GM12878 (cell line): ENCODE measurements around the gene GRAMD2B. TPM values are rescaled to one million over a fixed set of nuclear protein-coding genes. Genes with fewer than 3 reads are reported as not detected.

Experiments used
- ATAC-seq: fragments of 200-7000 bp; cut with Tn5 transposase; 3 replicates; pipeline ENCODE4 v1.9.1; 2020; ENCODE audit warnings: mild to moderate bottlenecking, moderate library complexity
- BruUV-seq: library from RNA; stranded (reverse); fragments of 400-500 nt; replicated peaks from 2 replicates; lab custom pipeline; 2021; lab: Mats Ljungman, UMichigan
- CTCF ChIA-PET: fragments of 300-600 bp; sonication (Branson Sonifier 250); formaldehyde crosslinking; extraction: SDS; loops from one replicate; lab custom pipeline; 2021; ENCODE audit warnings: inconsistent platforms; lab: Yijun Ruan, JAX
- POLR2A ChIA-PET: fragments of 350-600 bp; formaldehyde crosslinking; extraction: SDS; loops from one replicate; lab custom pipeline; 2021; ENCODE audit warnings: inconsistent platforms; lab: Charles Lee
- RAD21 ChIA-PET: fragments of 300-600 bp; sonication (Branson Sonifier 250); formaldehyde crosslinking; loops from one replicate; lab custom pipeline; 2023; ENCODE audit warnings: antibody characterized with exemption; ENCODE audit not compliant: unreplicated experiment; lab: Charles Lee
- SMC1A ChIA-PET: fragments of 300-600 bp; sonication (Branson Sonifier 250); formaldehyde crosslinking; loops from one replicate; lab custom pipeline; 2023; ENCODE audit not compliant: unreplicated experiment, uncharacterized antibody; lab: Charles Lee
- DNase-seq: peaks from one replicate; pipeline ENCODE4 v3.0.0-alpha.2; 2011; ENCODE audit warnings: low read depth, low spot score
- FAIRE-seq: peaks from 3 replicates; lab custom pipeline; 2011; peaks lifted over from hg19 to GRCh38; lab: Jason Lieb, UNC
- H2AFZ ChIP-seq: 2 replicates; pipeline ENCODE4 v1.6.0; 2011; ENCODE audit warnings: low read depth, low read length, control low read depth; ENCODE audit not compliant: control insufficient read depth
- H3K27ac ChIP-seq: 2 replicates; pipeline ENCODE4 v1.5.1; 2011; ENCODE audit warnings: control low read depth; ENCODE audit not compliant: control insufficient read depth, insufficient read depth
- H3K27me3 ChIP-seq, 2 experiments: replicated peaks in 1 of 2; 2 replicates each; pipeline versions ENCODE4 v1.6.0 to v1.6.1; 2011; ENCODE audit warnings: low read length in 1 of 2; ENCODE audit not compliant: control insufficient read depth in 2 of 2, insufficient read depth in 2 of 2
- H3K36me3 ChIP-seq, 2 experiments: 2 replicates each; pipeline ENCODE4 v1.5.1; 2011; ENCODE audit warnings: low read length in 1 of 2; ENCODE audit not compliant: control insufficient read depth in 2 of 2, insufficient read depth in 2 of 2
- H3K4me1 ChIP-seq: 2 replicates; pipeline ENCODE4 v1.6.1; 2011; ENCODE audit warnings: mild to moderate bottlenecking, low read length, moderate library complexity, mixed read lengths; ENCODE audit not compliant: control insufficient read depth, insufficient read depth
- H3K4me2 ChIP-seq: 2 replicates; pipeline ENCODE4 v1.6.0; 2011; ENCODE audit warnings: control low read depth; ENCODE audit not compliant: control insufficient read depth, insufficient read depth
- H3K4me3 ChIP-seq: fragments of 200-600 bp; sonication (generic); 2 replicates; pipeline ENCODE4 v1.5.1; 2016
- H3K79me2 ChIP-seq: 2 replicates; pipeline ENCODE4 v1.6.0; 2011; ENCODE audit warnings: low read length; ENCODE audit not compliant: control insufficient read depth, insufficient read depth
- H3K9ac ChIP-seq: 2 replicates; pipeline ENCODE4 v1.8.0; 2011; ENCODE audit warnings: low read length, control low read depth, mixed read lengths; ENCODE audit not compliant: control insufficient read depth, insufficient read depth
- H3K9me3 ChIP-seq: replicated peaks from 3 replicates; pipeline ENCODE4 v1.5.1; 2011; ENCODE audit warnings: mild to moderate bottlenecking, low read length; ENCODE audit not compliant: control insufficient read depth, insufficient read depth
- H4K20me1 ChIP-seq: 2 replicates; pipeline ENCODE4 v1.6.0; 2011; ENCODE audit not compliant: control insufficient read depth, insufficient read depth
- BHLHE40 ChIP-seq, 2 experiments: fragments of 450-650 bp in 1 of 2; IDR thresholded peaks; 2 replicates each; pipeline ENCODE4 v1.6.1; 2011 to 2017; ENCODE audit warnings: low read depth in 2 of 2, borderline replicate concordance in 1 of 2, improper control_type of control experiment in 1 of 2, low read length in 1 of 2, mild to moderate bottlenecking in 1 of 2
- BRCA1 ChIP-seq: IDR thresholded peaks from 2 replicates; pipeline ENCODE4 v1.6.1; 2011; ENCODE audit warnings: low read depth, low read length, improper control_type of control experiment
- CBX5 ChIP-seq: sonication (generic); IDR thresholded peaks from 2 replicates; pipeline ENCODE4 v1.6.1; 2016; ENCODE audit warnings: low read depth, moderate library complexity, mild to moderate bottlenecking, inconsistent platforms
- FOS ChIP-seq: IDR thresholded peaks from 3 replicates; pipeline ENCODE4 v1.6.1; 2011; ENCODE audit warnings: borderline replicate concordance; ENCODE audit not compliant: insufficient read length; ENCODE audit errors: extremely low read depth
- HDAC2 ChIP-seq: fragments of 200-600 bp; sonication (generic); IDR thresholded peaks from 2 replicates; pipeline ENCODE4 v1.6.1; 2017
- JUND ChIP-seq: IDR thresholded peaks from 2 replicates; pipeline ENCODE4 v1.6.1; 2012; ENCODE audit warnings: low read depth, mild to moderate bottlenecking, low read length, improper control_type of control experiment, moderate library complexity
- KAT2A ChIP-seq: conservative IDR thresholded peaks from 2 replicates; pipeline ENCODE4 v1.6.1; 2011; ENCODE audit warnings: low read depth, low read length; ENCODE audit not compliant: control insufficient read depth
- NFYB ChIP-seq: IDR thresholded peaks from 2 replicates; pipeline ENCODE4 v1.6.1; 2011; ENCODE audit warnings: low read depth, mild to moderate bottlenecking, low read length, improper control_type of control experiment, moderate library complexity; ENCODE audit not compliant: insufficient read depth
- POLR2AphosphoS2 ChIP-seq: IDR thresholded peaks from 2 replicates; pipeline ENCODE4 v1.6.1; 2011; ENCODE audit warnings: low read depth, mild to moderate bottlenecking, low read length, improper control_type of control experiment, moderate library complexity
- SMARCA5 ChIP-seq: fragments of 450-650 bp; IDR thresholded peaks from 2 replicates; pipeline ENCODE4 v1.6.1; 2017; ENCODE audit warnings: mild to moderate bottlenecking
- TAF1 ChIP-seq: IDR thresholded peaks from 2 replicates; pipeline ENCODE4 v1.6.1; 2011; ENCODE audit warnings: mild to moderate bottlenecking, low read depth, low read length, borderline replicate concordance
- ZBED1 ChIP-seq: IDR thresholded peaks from 2 replicates; pipeline ENCODE4 v1.6.1; 2016; ENCODE audit warnings: borderline replicate concordance
- ZNF24 ChIP-seq: fragments of 450-650 bp; IDR thresholded peaks from 2 replicates; pipeline ENCODE4 v1.6.1; 2017; ENCODE audit warnings: antibody characterized with exemption, mild to moderate bottlenecking
- ZNF274 ChIP-seq: IDR thresholded peaks from one replicate; pipeline ENCODE4 v1.8.0; 2011; ENCODE audit not compliant: insufficient read length, insufficient read depth
- WGBS: methylation state at CpG from one replicate; pipeline ENCODE4 v1.1.6; 2016; ENCODE audit warnings: low lambda C conversion rate; ENCODE audit not compliant: insufficient replicate concordance, insufficient coverage; ENCODE audit errors: missing lambda C conversion rate; 5-methylcytosine and 5-hydroxymethylcytosine counted together
- in situ Hi-C: fragments of 300-500 bp; cut with MboI; formaldehyde crosslinking; loops from 9 replicates; pipeline ENCODE4 v1.14.3; 2018; ENCODE audit warnings: mixed read lengths
- intact Hi-C: fragments of 100-400 bp; cut with micrococcal nuclease; formaldehyde crosslinking; loops from one replicate; pipeline ENCODE4 v1.14.2; 2022; ENCODE audit not compliant: unreplicated experiment
- polyA plus RNA-seq, 11 experiments: library from polyadenylated mRNA; depleted of rRNA in 4 of 11; unstranded in 6 of 11; stranded (reverse) in 5 of 11; fragments of >200 nt; fragmentation: Nextera tagmentation in 4 of 11; fragmentation: Illumina TruSeq in 1 of 11; extraction: Ambion mirVana in 4 of 11; extraction: Trizol in 1 of 11; gene quantifications; 1 replicate in 1 of 11; 2 replicates in 10 of 11; pipeline versions ENCODE4 v1.2.1 to v1.2.3, GENCODE V29; 2011 to 2016; ENCODE audit warnings: inconsistent platforms in 2 of 11, missing spikeins in 2 of 11, low read depth in 1 of 11
- total RNA-seq, 4 experiments: library from RNA; depleted of rRNA in 3 of 4; stranded (reverse); fragments of >200 nt in 3 of 4; fragmentation: Illumina TruSeq in 1 of 4; extraction: Trizol in 1 of 4; gene quantifications; 2 replicates each; pipeline versions ENCODE4 v1.2.1 to v1.2.3, GENCODE V29; 2013 to 2021
- TF ChIP-seq, protein P1 (sequence below): fragments of 450-650 bp; IDR thresholded peaks from 2 replicates; pipeline ENCODE4 v1.6.1; 2017; ENCODE audit warnings: low read depth, mild to moderate bottlenecking, moderate library complexity

GRAMD2B gene
- total and polyA plus RNA-seq, 10 of the 15 experiments (the other 5 are each of a cell fraction or from before 2014, with no cell fraction given) = 1.9 to 21.5 (median 8.4) TPM

DNA sequence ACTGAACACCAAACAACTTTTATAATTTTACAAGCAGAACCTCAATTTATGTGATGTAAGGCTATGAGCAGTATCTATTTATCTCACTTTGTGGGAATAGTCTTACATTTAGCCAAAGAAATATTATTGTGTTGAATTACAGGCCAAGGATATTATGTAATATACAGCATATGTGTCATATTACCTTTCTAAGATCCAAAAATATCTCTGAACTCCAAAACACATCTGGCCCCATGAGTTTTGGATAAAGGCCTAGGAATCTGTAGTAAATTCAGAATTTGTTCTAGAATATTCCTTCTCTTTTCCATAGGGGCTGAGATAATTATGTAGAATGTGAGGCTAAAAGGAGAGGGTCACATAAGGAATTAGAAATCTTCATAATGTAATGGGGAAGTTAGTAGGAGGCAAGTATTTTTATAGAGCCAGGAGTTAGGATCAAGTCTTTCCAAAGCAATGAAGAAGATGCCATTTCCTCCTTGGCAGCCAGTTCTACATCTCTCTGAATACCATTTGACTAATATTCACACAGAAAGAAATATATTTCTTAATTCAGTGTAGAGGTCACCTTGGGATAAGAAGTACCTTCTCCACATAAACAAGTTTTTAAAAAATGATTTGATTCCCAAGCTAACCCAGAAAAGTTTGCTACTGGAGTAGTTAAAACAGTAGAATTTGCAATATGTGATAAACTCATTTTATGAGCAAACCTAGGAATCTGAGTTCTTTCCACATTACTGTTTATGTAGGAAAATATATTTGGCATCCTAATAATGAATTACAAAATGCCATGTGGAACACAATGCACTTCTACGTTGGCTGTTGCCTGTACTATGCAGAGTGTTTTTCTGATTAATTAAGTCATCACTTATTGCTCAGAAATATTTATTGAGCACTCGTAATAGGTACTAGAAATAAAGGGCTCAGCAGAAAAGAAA lies 20.3 kb upstream of the GRAMD2B start:
- BruUV-seq = no TSS peak
- ChIA-PET RAD21 (no interaction called here), CTCF (no interaction called here), POLR2A (no interaction called here), SMC1A (no interaction called here)
- FAIRE-seq = no peak
- Histone ChIP-seq H3K36me3 (no peaks in the 10 kb centered on the region), H3K79me2 (no peaks in the 10 kb centered on the region)
- intact Hi-C loops = no loop called here
- no peak for TF ChIP-seq SMARCA5
- no peak for TF ChIP-seq HDAC2
- no peak for TF ChIP-seq TAF1
- TF ChIP-seq, protein P1, sequence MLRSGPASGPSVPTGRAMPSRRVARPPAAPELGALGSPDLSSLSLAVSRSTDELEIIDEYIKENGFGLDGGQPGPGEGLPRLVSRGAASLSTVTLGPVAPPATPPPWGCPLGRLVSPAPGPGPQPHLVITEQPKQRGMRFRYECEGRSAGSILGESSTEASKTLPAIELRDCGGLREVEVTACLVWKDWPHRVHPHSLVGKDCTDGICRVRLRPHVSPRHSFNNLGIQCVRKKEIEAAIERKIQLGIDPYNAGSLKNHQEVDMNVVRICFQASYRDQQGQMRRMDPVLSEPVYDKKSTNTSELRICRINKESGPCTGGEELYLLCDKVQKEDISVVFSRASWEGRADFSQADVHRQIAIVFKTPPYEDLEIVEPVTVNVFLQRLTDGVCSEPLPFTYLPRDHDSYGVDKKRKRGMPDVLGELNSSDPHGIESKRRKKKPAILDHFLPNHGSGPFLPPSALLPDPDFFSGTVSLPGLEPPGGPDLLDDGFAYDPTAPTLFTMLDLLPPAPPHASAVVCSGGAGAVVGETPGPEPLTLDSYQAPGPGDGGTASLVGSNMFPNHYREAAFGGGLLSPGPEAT = no peak
- TF ChIP-seq FOS = no peak
- no peak for TF ChIP-seq ZNF274
- no peak for TF ChIP-seq BHLHE40 (IDR thresholded peaks at IDR 0.05; ENCODE audit: borderline replicate concordance in 1 of 2, low read depth in 2 of 2, low read length in 1 of 2)
- TF ChIP-seq ZBED1 = no peak
- TF ChIP-seq NFYB = no peak
- no peak for TF ChIP-seq CBX5
- TF ChIP-seq ZNF24 = no peak
- TF ChIP-seq KAT2A = no peak
- no peak for TF ChIP-seq POLR2AphosphoS2
- no peak for TF ChIP-seq JUND
- no peak for TF ChIP-seq BRCA1
- TF ChIP-seq, all 136 proteins: peak for 0
- H3K27me3 ChIP-seq = no peaks in the 10 kb centered on the region
- no peak overlapping the region for H3K27ac ChIP-seq
- no peak overlapping the region for H3K9ac ChIP-seq
- H3K4me2 ChIP-seq = no peak overlapping the region
- H3K4me1 ChIP-seq = no peaks in the 10 kb centered on the region
- H4K20me1 ChIP-seq = no peaks in the 10 kb centered on the region
- H3K4me3 ChIP-seq = no peak overlapping the region
- 16% methylated on average over 2 of the region's 2 CpGs for WGBS
- no peak for ATAC-seq
- in situ Hi-C loops = no loop called here
- H2AFZ ChIP-seq = no peak overlapping the region
- DNase-seq = no peak
- peaks cover 4% of the 10 kb centered on the region for H3K9me3 ChIP-seq
